HepG2 (cell line): ENCODE measurements around the gene CHID1. TPM values are rescaled to one million over a fixed set of nuclear protein-coding genes. Genes with fewer than 3 reads are reported as not detected.

Experiments
- BCL3 ChIP-seq: sonication (generic); formaldehyde crosslinking; IDR thresholded peaks from 2 replicates; pipeline ENCODE4 v1.5.1; 2020; ENCODE audit warnings: mild to moderate bottlenecking, missing genetic modification reagents, moderate library complexity
- CHCHD3 ChIP-seq: sonication (generic); formaldehyde crosslinking; IDR thresholded peaks from 2 replicates; pipeline ENCODE4 v1.8.0; 2022; ENCODE audit warnings: mild to moderate bottlenecking, missing genetic modification reagents, moderate library complexity
- HDAC1 ChIP-seq: sonication (generic); formaldehyde crosslinking; IDR thresholded peaks from 2 replicates; pipeline ENCODE4 v1.5.1; 2020; ENCODE audit warnings: mild to moderate bottlenecking, missing genetic modification reagents
- KDM5B ChIP-seq: sonication (generic); formaldehyde crosslinking; IDR thresholded peaks from 2 replicates; pipeline ENCODE4 v1.4.0; 2020; ENCODE audit warnings: missing genetic modification reagents, mild to moderate bottlenecking, borderline replicate concordance
- REL ChIP-seq: sonication (generic); formaldehyde crosslinking; conservative IDR thresholded peaks from 2 replicates; pipeline ENCODE4 v1.8.0; 2022; ENCODE audit warnings: mild to moderate bottlenecking, missing genetic modification reagents, moderate library complexity
- RXRA ChIP-seq: sonication (generic); formaldehyde crosslinking; IDR thresholded peaks from 2 replicates; pipeline ENCODE4 v1.5.1; 2020; ENCODE audit warnings: missing genetic modification reagents
- STAT6 ChIP-seq: sonication (generic); formaldehyde crosslinking; IDR thresholded peaks from 2 replicates; pipeline ENCODE4 v1.4.0; 2020; ENCODE audit warnings: missing genetic modification reagents, mild to moderate bottlenecking, borderline replicate concordance
- TAF1 ChIP-seq: sonication (generic); formaldehyde crosslinking; IDR thresholded peaks from 2 replicates; pipeline ENCODE4 v1.4.0; 2020; ENCODE audit warnings: missing genetic modification reagents
- THRA ChIP-seq: sonication (generic); formaldehyde crosslinking; IDR thresholded peaks from 2 replicates; pipeline ENCODE4 v1.4.0; 2020; ENCODE audit warnings: missing genetic modification reagents, borderline replicate concordance
- TP53 ChIP-seq: sonication (generic); formaldehyde crosslinking; conservative IDR thresholded peaks from 2 replicates; pipeline ENCODE4 v1.4.0; 2020; ENCODE audit warnings: missing genetic modification reagents
- UBTF ChIP-seq: sonication (generic); formaldehyde crosslinking; IDR thresholded peaks from 2 replicates; pipeline ENCODE4 v1.4.0; 2020; ENCODE audit warnings: mild to moderate bottlenecking, missing genetic modification reagents
- ZFAT ChIP-seq: sonication (generic); formaldehyde crosslinking; conservative IDR thresholded peaks from 2 replicates; pipeline ENCODE4 v1.8.1; 2023; ENCODE audit warnings: missing genetic modification reagents, inconsistent platforms
- ZKSCAN5 ChIP-seq: sonication (generic); formaldehyde crosslinking; IDR thresholded peaks from 2 replicates; pipeline ENCODE4 v1.5.1; 2020; ENCODE audit warnings: mild to moderate bottlenecking, missing genetic modification reagents
- ZNF282 ChIP-seq: fragments of 450-650 bp; IDR thresholded peaks from 2 replicates; pipeline ENCODE4 v1.6.1; 2018; ENCODE audit not compliant: partially characterized antibody
- ZNF550 ChIP-seq: sonication (generic); formaldehyde crosslinking; IDR thresholded peaks from 2 replicates; pipeline ENCODE4 v1.4.0; 2020; ENCODE audit warnings: mild to moderate bottlenecking, missing genetic modification reagents, borderline replicate concordance
- ZNF773 ChIP-seq: sonication (generic); formaldehyde crosslinking; IDR thresholded peaks from 2 replicates; pipeline ENCODE4 v1.4.0; 2020; ENCODE audit warnings: missing genetic modification reagents, borderline replicate concordance
- ZSCAN12 ChIP-seq: sonication (generic); formaldehyde crosslinking; IDR thresholded peaks from 2 replicates; pipeline ENCODE4 v1.9.0; 2021; ENCODE audit warnings: mild to moderate bottlenecking, missing genetic modification reagents
- polyA plus RNA-seq, 8 experiments: library from polyadenylated mRNA; depleted of rRNA in 3 of 8; stranded (reverse) in 7 of 8; unstranded in 1 of 8; fragments of >200 nt; fragmentation: Illumina TruSeq in 4 of 8; extraction: Trizol in 4 of 8; gene quantifications; 2 replicates each; pipeline versions ENCODE4 v1.2.1 to v1.2.3, GENCODE V29; 2011 to 2016; ENCODE audit warnings: low read depth in 4 of 8, missing spikeins in 1 of 8, mixed read lengths in 1 of 8; ENCODE audit not compliant: insufficient read depth in 1 of 8
- total RNA-seq, 5 experiments: library from RNA; depleted of rRNA; stranded (reverse); fragments of >200 nt; fragmentation: Illumina TruSeq; extraction: Trizol; gene quantifications; 2 replicates each; pipeline ENCODE4 v1.2.3, GENCODE V29; 2016; ENCODE audit warnings: low read depth in 1 of 5
- TF ChIP-seq, protein P1 (sequence below): sonication (generic); formaldehyde crosslinking; IDR thresholded peaks from 2 replicates; pipeline ENCODE4 v1.4.0; 2020; ENCODE audit warnings: low read depth, mild to moderate bottlenecking, missing genetic modification reagents
- TF ChIP-seq, protein P2 (sequence below): sonication (generic); formaldehyde crosslinking; IDR thresholded peaks from 2 replicates; pipeline ENCODE4 v1.8.0; 2022; ENCODE audit warnings: mild to moderate bottlenecking, missing genetic modification reagents; ENCODE audit not compliant: insufficient replicate concordance

Gene CHID1
- total and polyA plus RNA-seq, 2 of the 13 experiments (the other 11 are each of a cell fraction or from before 2014, with no cell fraction given): 65.1 to 93.6 TPM

DNA sequence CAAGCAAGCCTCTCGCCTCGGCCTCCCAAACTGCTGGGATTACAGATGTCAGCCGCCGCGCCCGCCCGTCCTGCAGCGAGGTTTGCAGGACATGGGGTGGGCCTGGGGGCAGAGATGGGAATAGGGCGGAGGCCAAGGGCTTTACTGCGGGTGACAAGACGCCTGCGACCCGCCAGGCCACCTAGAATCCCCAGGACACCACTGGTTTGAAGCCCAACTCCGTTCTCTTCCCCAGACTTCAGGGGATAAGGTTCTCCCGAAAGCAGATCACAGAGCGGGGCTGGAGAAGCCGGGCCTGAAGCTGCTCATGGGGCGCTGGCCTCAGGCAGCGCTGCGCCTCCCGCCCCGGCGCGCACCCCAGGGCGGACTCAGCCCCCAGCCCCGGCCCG, 68.6 kb downstream of the CHID1 start (continued):
- no peak for TF ChIP-seq CHCHD3
- no peak for TF ChIP-seq HDAC1 (CRISPR knock-in tag)
- no peak for TF ChIP-seq STAT6 (CRISPR knock-in tag)
- TF ChIP-seq TP53 (CRISPR knock-in tag): no peak
- TF ChIP-seq, protein P1, sequence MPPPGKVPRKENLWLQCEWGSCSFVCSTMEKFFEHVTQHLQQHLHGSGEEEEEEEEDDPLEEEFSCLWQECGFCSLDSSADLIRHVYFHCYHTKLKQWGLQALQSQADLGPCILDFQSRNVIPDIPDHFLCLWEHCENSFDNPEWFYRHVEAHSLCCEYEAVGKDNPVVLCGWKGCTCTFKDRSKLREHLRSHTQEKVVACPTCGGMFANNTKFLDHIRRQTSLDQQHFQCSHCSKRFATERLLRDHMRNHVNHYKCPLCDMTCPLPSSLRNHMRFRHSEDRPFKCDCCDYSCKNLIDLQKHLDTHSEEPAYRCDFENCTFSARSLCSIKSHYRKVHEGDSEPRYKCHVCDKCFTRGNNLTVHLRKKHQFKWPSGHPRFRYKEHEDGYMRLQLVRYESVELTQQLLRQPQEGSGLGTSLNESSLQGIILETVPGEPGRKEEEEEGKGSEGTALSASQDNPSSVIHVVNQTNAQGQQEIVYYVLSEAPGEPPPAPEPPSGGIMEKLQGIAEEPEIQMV (CRISPR knock-in tag): peak; percentile 6; the same call in 1 of the 2 replicates
- no peak for TF ChIP-seq ZKSCAN5 (CRISPR knock-in tag)
- TF ChIP-seq THRA: no peak
- TF ChIP-seq ZNF773 (CRISPR knock-in tag): no peak
- no peak for TF ChIP-seq ZSCAN12 (CRISPR knock-in tag)
- no peak; the same call in 1 of the 2 replicates for TF ChIP-seq ZNF550
- TF ChIP-seq KDM5B (CRISPR knock-in tag): no peak
- 0 out of 2 replicates have a peak, but pooled peaks have one; percentile 8 for TF ChIP-seq RXRA
- TF ChIP-seq, protein P2, sequence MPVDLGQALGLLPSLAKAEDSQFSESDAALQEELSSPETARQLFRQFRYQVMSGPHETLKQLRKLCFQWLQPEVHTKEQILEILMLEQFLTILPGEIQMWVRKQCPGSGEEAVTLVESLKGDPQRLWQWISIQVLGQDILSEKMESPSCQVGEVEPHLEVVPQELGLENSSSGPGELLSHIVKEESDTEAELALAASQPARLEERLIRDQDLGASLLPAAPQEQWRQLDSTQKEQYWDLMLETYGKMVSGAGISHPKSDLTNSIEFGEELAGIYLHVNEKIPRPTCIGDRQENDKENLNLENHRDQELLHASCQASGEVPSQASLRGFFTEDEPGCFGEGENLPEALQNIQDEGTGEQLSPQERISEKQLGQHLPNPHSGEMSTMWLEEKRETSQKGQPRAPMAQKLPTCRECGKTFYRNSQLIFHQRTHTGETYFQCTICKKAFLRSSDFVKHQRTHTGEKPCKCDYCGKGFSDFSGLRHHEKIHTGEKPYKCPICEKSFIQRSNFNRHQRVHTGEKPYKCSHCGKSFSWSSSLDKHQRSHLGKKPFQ (CRISPR knock-in tag): no peak
- 0 out of 2 replicates have a peak, but pooled peaks have one; percentile 12 for TF ChIP-seq ZFAT (CRISPR knock-in tag)
- no peak for TF ChIP-seq ZNF282
- TF ChIP-seq BCL3 (CRISPR knock-in tag): no peak
- TF ChIP-seq UBTF (CRISPR knock-in tag): 0 out of 2 replicates have a peak, but pooled peaks have one; percentile 4
- no peak for TF ChIP-seq REL (CRISPR knock-in tag)
- TF ChIP-seq TAF1 (CRISPR knock-in tag): no peak
